ENCODE measurements around the gene NIP7. TPM values are rescaled to one million over a fixed set of nuclear protein-coding genes. Genes with fewer than 3 reads are reported as not detected.

The NIP7 gene
- total RNA-seq, 1 experiment from 2014 or later = 62.8 TPM

GRCh38 chr16:69366431-69366830 is 26.9 kb downstream of the NIP7 start:
- DNase-seq (ENCODE audit: low read depth, low spot score) = no peak
- Histone ChIP-seq H3K4me1 (ENCODE audit: control insufficient read depth in 1 of 2, insufficient read depth in 2 of 2, low read length in 2 of 2) (peaks cover 0 to 8% of the 10 kb centered on the region in 2 experiments; a peak in 1 of 4 replicates), H3K9me3 (ENCODE audit: control insufficient read depth in 1 of 2, insufficient read depth in 1 of 2, low read depth in 1 of 2, low read length in 2 of 2) (no peaks in the 10 kb centered on the region), H4K20me1 (ENCODE audit: insufficient read depth) (no peaks in the 10 kb centered on the region), H3K27me3 (ENCODE audit: insufficient read depth, low read length) (no peaks in the 10 kb centered on the region), H2AFZ (ENCODE audit: low read depth, low read length, poor library complexity, severe bottlenecking) (no peak overlapping the region), H3K36me3 (ENCODE audit: control insufficient read depth in 1 of 2, insufficient read depth in 2 of 2, low read length in 2 of 2) (peaks cover 53 to 67% of the 10 kb centered on the region in 2 experiments), H3K4me3 (replicated peaks in 1 of 2; ENCODE audit: low read depth in 1 of 2, low read length in 2 of 2) (no peak overlapping the region), H3K9ac (ENCODE audit: low read length) (no peak overlapping the region), H3K79me2 (ENCODE audit: insufficient read depth, low read length) (peaks cover 37% of the 10 kb centered on the region), H3K9me2 (ENCODE audit: insufficient read depth) (no peaks in the 10 kb centered on the region), H3K4me2 (ENCODE audit: low read length) (no peak overlapping the region), H3K27ac (ENCODE audit: low read depth, low read length) (no peak overlapping the region)
- ChIA-PET CTCF (no interaction called here), POLR2A (no interaction called here), RAD21 (ENCODE audit: low non-redundant PET in 1 of 2, low total read pairs in 2 of 2, uncharacterized antibody in 2 of 2, unreplicated experiment in 2 of 2) (no interaction called here)
- ATAC-seq = no peak
- intact Hi-C loops (cut with micrococcal nuclease) = no loop called here
- TF ChIP-seq EZH2 (IDR thresholded peaks at IDR 0.05) (no peak), POLR2A (IDR thresholded peaks at IDR 0.05; ENCODE audit: borderline replicate concordance, extremely low read depth, insufficient read depth, insufficient read length) (no peak), FOSL1 (IDR thresholded peaks at IDR 0.05; ENCODE audit: low read depth) (no peak), TCF7L2 (IDR thresholded peaks at IDR 0.05; ENCODE audit: borderline replicate concordance, extremely low read depth, insufficient read depth, insufficient read length) (no peak), CBX3 (IDR thresholded peaks at IDR 0.05; ENCODE audit: low read depth) (no peak), REST (IDR thresholded peaks at IDR 0.05; ENCODE audit: low read depth) (no peak), RAD21 (IDR thresholded peaks at IDR 0.05; ENCODE audit: low read depth) (no peak), SIN3A (IDR thresholded peaks at IDR 0.05; ENCODE audit: low read depth) (no peak), SP1 (IDR thresholded peaks at IDR 0.05; ENCODE audit: low read depth) (no peak), ZBTB33 (IDR thresholded peaks at IDR 0.05; ENCODE audit: extremely low read depth, insufficient replicate concordance, low read length) (no peak), ZFX (IDR thresholded peaks at IDR 0.05) (no peak), POLR2AphosphoS5 (IDR thresholded peaks at IDR 0.05; ENCODE audit: low read depth, low read length) (no peak), ATF3 (IDR thresholded peaks at IDR 0.05) (no peak), EGR1 (IDR thresholded peaks at IDR 0.05; ENCODE audit: low read depth) (no peak), ELF1 (IDR thresholded peaks at IDR 0.05; ENCODE audit: borderline replicate concordance, low read depth) (no peak)
- BruUV-seq (replicated peaks) = no TSS peak

Measured in HCT116 (cell line).